Bronchial epithelial cell (primary cell): Measurements from ENCODE around the gene ASB11. TPM values are rescaled to one million over a fixed set of nuclear protein-coding genes. Genes with fewer than 3 reads are reported as not detected.
A peak's percentile ranks its signal among the peaks of the same experiment; 100 is the strongest.

Source experiments
- DNase-seq: peaks from one replicate; pipeline ENCODE4 v3.0.0-alpha.2; 2010; ENCODE audit warnings: low read depth
- FAIRE-seq: peaks from 2 replicates; lab custom pipeline; 2011; peaks lifted over from hg19 to GRCh38; lab: Jason Lieb, UNC
- H3K27me3 ChIP-seq: 2 replicates; pipeline ENCODE4 v1.5.1; 2011; ENCODE audit warnings: low read length; ENCODE audit not compliant: control insufficient read depth, insufficient read depth
- H3K36me3 ChIP-seq: 2 replicates; pipeline ENCODE4 v1.5.1; 2011; ENCODE audit warnings: low read length; ENCODE audit not compliant: control insufficient read depth, insufficient read depth
- H3K4me3 ChIP-seq: 2 replicates; pipeline ENCODE4 v1.5.1; 2011; ENCODE audit warnings: mild to moderate bottlenecking, low read depth, low read length, control low read depth
- CTCF ChIP-seq: IDR thresholded peaks from 2 replicates; pipeline ENCODE4 v1.5.1; 2011; ENCODE audit warnings: mild to moderate bottlenecking, moderate library complexity, low read length, control low read depth, inconsistent platforms; ENCODE audit not compliant: insufficient read depth, severe bottlenecking
- total RNA-seq: library from RNA; depleted of rRNA; stranded (reverse); fragments of >200 nt; gene quantifications from 2 replicates; pipeline ENCODE4 v1.2.1, GENCODE V29; 2014

Gene ASB11
- total RNA-seq, 1 donor from 2014 or later = not detected

GRCh38 chrX:15335135-15336022, 19.9 kb upstream of the ASB11 start, which contains the start of gene PIGA:
Gene PIGA (minus strand): TSS chrX:15335523. CDS start chrX:15331930, 3,593 bp downstream.
- H3K36me3 ChIP-seq = peaks cover 3% of the 10 kb centered on the region
- FAIRE-seq = no peak
- H3K27me3 ChIP-seq = no peaks in the 10 kb centered on the region
- DNase-seq = peak; percentile 87
- no peak for TF ChIP-seq CTCF
- peak within 1 kb of the TSS; percentile 78 for H3K4me3 ChIP-seq

- Histone ChIP-seq H3K4me3 (peak overlapping the region; percentile 78), H3K36me3 (peaks cover 3% of the 10 kb centered on the region), H3K27me3 (no peaks in the 10 kb centered on the region)
- DNase-seq = peak; percentile 85
- no peak for TF ChIP-seq CTCF
- peak; percentile 75 for FAIRE-seq
Observed at GRCh38 chrX:15334561-15334960, 19.1 kb upstream of the ASB11 start.

- Histone ChIP-seq H3K4me3 (no peak overlapping the region), H3K27me3 (no peaks in the 10 kb centered on the region), H3K36me3 (peaks cover 6% of the 10 kb centered on the region)
- DNase-seq (no peak), FAIRE-seq (no peak)
- no peak for TF ChIP-seq CTCF
Observed at GRCh38 chrX:15328821-15329220, 13.4 kb upstream of the ASB11 start.

GRCh38 chrX:15328131-15328530, 12.7 kb upstream of the ASB11 start:
- no peaks in the 10 kb centered on the region for H3K27me3 ChIP-seq
- DNase-seq = peak; percentile 48
- FAIRE-seq = no peak
- no peak overlapping the region for H3K4me3 ChIP-seq
- no peak for TF ChIP-seq CTCF
- peaks cover 6% of the 10 kb centered on the region for H3K36me3 ChIP-seq

- Histone ChIP-seq H3K4me3 (no peak overlapping the region), H3K36me3 (peaks cover 3% of the 10 kb centered on the region), H3K27me3 (no peaks in the 10 kb centered on the region)
- DNase-seq (no peak), FAIRE-seq (no peak)
- no peak for TF ChIP-seq CTCF
Observed at GRCh38 chrX:15322472-15322871, 7.0 kb upstream of the ASB11 start.
